ENCODE results near the gene ELF2. TPM values are rescaled to one million over a fixed set of nuclear protein-coding genes. Genes with fewer than 3 reads are reported as not detected.
"Not testable (repeated sequence)": the region's sequence is repeated elsewhere in the genome, so short reads cannot be mapped to it uniquely, and the experiment has no call there.

The ELF2 gene
- total and polyA plus RNA-seq, 2 of the 8 experiments (the other 6 are each of a cell fraction or from before 2014, with no cell fraction given) = 21.1 to 44.3 TPM

DNA sequence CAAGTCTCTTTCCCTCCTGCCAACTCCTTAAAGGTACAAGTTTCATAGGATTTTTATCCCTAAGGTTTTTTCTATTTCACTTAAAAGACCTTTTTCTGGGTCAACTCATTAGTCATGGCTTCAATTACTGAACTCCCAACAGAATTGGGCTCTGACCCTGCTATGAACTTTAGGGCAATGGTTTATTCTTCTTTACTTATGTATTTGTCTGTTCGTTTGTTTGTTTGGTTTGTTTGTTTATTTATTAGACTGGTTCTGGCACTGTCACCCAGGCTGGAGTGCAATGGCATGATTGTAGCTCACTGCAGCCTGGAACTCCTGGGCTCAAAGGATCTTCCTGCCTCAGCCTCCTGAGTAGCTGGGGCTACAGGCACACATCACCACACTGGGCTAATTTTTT is 167.3 kb downstream of the ELF2 start (continued):
- TF ChIP-seq, protein P1, sequence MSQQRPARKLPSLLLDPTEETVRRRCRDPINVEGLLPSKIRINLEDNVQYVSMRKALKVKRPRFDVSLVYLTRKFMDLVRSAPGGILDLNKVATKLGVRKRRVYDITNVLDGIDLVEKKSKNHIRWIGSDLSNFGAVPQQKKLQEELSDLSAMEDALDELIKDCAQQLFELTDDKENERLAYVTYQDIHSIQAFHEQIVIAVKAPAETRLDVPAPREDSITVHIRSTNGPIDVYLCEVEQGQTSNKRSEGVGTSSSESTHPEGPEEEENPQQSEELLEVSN (IDR thresholded peaks at IDR 0.05) = no peak
- no peak for TF ChIP-seq SP4 (IDR thresholded peaks at IDR 0.05; ENCODE audit: low read length)
- no peak for TF ChIP-seq GTF2F1 (IDR thresholded peaks at IDR 0.05; ENCODE audit: borderline replicate concordance, low read depth, low read length)
- no peak for TF ChIP-seq ZNF274 (IDR thresholded peaks at IDR 0.05; ENCODE audit: borderline replicate concordance, extremely low read depth, low read length)
- TF ChIP-seq HDAC2 (IDR thresholded peaks at IDR 0.05; ENCODE audit: borderline replicate concordance in 1 of 2, low read depth in 2 of 2, low read length in 2 of 2) = no peak
- no peak for TF ChIP-seq EP300 (IDR thresholded peaks at IDR 0.05; ENCODE audit: borderline replicate concordance in 1 of 2, low read depth in 2 of 2, low read length in 2 of 2)
- TF ChIP-seq SP2 (IDR thresholded peaks at IDR 0.05; ENCODE audit: low read length) = no peak

DNA sequence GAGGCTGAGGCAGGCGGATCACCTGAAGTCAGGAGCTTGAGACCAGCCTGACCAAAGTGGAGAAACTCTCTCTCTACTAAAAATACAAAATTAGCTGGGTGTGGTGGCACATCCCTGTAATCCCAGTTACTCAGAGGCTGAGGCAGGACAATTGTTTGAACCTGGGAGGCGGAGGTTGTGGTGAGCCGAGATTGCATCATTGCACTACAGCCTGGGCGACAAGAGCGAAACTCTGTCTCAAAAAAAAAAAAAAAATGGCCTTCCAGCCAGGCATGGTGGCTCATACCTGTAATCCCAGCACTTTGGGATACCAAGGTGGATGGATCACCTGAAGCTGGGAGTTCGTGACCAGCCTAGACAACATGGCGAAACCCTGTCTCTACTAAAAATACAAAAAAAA is 168.7 kb downstream of the ELF2 start:
- not testable (repeated sequence) for H3K9me3 ChIP-seq (ENCODE audit: insufficient read depth in 2 of 2, low read depth in 1 of 2, low read length in 1 of 2); H3K27ac ChIP-seq (ENCODE audit: low read depth, low read length); H4K91ac ChIP-seq (replicated peaks; ENCODE audit: insufficient read length, low read length); FAIRE-seq; H4K8ac ChIP-seq (ENCODE audit: extremely low read depth, insufficient read depth, low read length); H2BK20ac ChIP-seq (ENCODE audit: low read length); H3K23me2 ChIP-seq (ENCODE audit: low read depth, low read length); H3K4me3 ChIP-seq (ENCODE audit: extremely low read depth in 1 of 4, insufficient read depth in 2 of 4, low read depth in 3 of 4, low read length in 4 of 4); H2BK5ac ChIP-seq (ENCODE audit: low read depth, low read length); DNase-seq (ENCODE audit: low read depth in 1 of 2, low spot score in 2 of 2); H3K14ac ChIP-seq (ENCODE audit: insufficient read length); H3K4me2 ChIP-seq (ENCODE audit: insufficient read depth in 1 of 2, low read depth in 2 of 2, low read length in 2 of 2); H3K36me3 ChIP-seq (ENCODE audit: control insufficient read depth in 2 of 4, insufficient read depth in 4 of 4, low read length in 3 of 4); H3K23ac ChIP-seq (ENCODE audit: insufficient read length); H2BK12ac ChIP-seq (ENCODE audit: low read depth, low read length); H3K4ac ChIP-seq (replicated peaks; ENCODE audit: insufficient read length, low read depth, low read length); H3K9ac ChIP-seq (replicated peaks in 1 of 4; ENCODE audit: extremely low read depth in 1 of 4, low read depth in 3 of 4, low read length in 3 of 4); H3K27me3 ChIP-seq (replicated peaks in 1 of 4; ENCODE audit: control insufficient read depth in 3 of 4, extremely low read depth in 1 of 4, insufficient read depth in 3 of 4, low read length in 3 of 4); H2AFZ ChIP-seq (ENCODE audit: low read length); H2BK120ac ChIP-seq (replicated peaks; ENCODE audit: low read depth, low read length); H4K5ac ChIP-seq (ENCODE audit: insufficient read length, low read depth, low read length); H3K56ac ChIP-seq (replicated peaks; ENCODE audit: insufficient read length, low read depth, low read length); H3K18ac ChIP-seq (ENCODE audit: extremely low read depth, low read length); H3K4me1 ChIP-seq (replicated peaks in 1 of 4; ENCODE audit: control insufficient read depth in 3 of 4, insufficient read depth in 4 of 4, low read length in 3 of 4); H2AK5ac ChIP-seq (ENCODE audit: low read depth, low read length); H2BK15ac ChIP-seq (ENCODE audit: low read length); H3K79me2 ChIP-seq (ENCODE audit: control insufficient read depth in 1 of 2, insufficient read depth in 2 of 2, low read length in 2 of 2); H3K79me1 ChIP-seq (ENCODE audit: low read depth, low read length); H4K20me1 ChIP-seq (replicated peaks in 1 of 2; ENCODE audit: control insufficient read depth in 1 of 2, insufficient read depth in 2 of 2, low read length in 2 of 2)
- ChIA-PET POLR2A (ENCODE audit: partially characterized antibody) (interaction anchor here (0.6 to 2.7 kb wide), 2 partner anchors 10 to 42 kb away, joined by 4 to 14 read pairs; no protein-coding TSS in a partner anchor), CTCF (ENCODE audit: partially characterized antibody) (interaction anchor here (0.6 kb wide), 1 partner anchor 164 kb away, joined by 4 read pairs; no protein-coding TSS in a partner anchor)
- WGBS, 2 experiments (ENCODE audit: extremely low coverage in 1 of 2, insufficient coverage in 1 of 2, insufficient read length in 1 of 2, insufficient replicate concordance in 2 of 2, low coverage in 1 of 2, low lambda C conversion rate in 2 of 2, missing lambda C conversion rate in 1 of 2) = 100% methylated on average over 5 of the region's 7 CpGs; no CpG with 5 or more reads in 1 of the 2 experiments
